HK-2 (cell line): ENCODE measurements around the gene CDH13.

Experiments used
- DNase-seq: peaks from one replicate; pipeline ENCODE4 v3.0.0-alpha.2; 2018; ENCODE audit not compliant: unreplicated experiment

The CDH13 gene

DNA sequence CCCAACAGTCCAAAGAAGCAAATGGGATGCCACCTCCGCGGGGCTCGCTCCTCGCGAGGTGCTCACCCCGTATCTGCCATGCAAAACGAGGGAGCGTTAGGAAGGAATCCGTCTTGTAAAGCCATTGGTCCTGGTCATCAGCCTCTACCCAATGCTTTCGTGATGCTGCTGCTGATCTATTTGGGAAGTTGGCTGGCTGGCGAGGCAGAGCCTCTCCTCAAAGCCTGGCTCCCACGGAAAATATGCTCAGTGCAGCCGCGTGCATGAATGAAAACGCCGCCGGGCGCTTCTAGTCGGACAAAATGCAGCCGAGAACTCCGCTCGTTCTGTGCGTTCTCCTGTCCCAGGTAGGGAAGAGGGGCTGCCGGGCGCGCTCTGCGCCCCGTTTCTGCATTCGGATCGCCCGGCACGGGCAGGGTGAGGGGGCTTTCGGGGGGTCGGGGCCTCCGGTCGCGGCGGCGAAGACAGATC, at the start of gene CDH13:
TSS of gene CDH13 (plus strand) at position 179 of the 471 bp plus-strand sequence.
- DNase-seq, result no peak

GRCh38 chr16:82580298-82580890, 46.4 kb upstream of the CDH13 start:
- peak; percentile 6 for DNase-seq

DNA sequence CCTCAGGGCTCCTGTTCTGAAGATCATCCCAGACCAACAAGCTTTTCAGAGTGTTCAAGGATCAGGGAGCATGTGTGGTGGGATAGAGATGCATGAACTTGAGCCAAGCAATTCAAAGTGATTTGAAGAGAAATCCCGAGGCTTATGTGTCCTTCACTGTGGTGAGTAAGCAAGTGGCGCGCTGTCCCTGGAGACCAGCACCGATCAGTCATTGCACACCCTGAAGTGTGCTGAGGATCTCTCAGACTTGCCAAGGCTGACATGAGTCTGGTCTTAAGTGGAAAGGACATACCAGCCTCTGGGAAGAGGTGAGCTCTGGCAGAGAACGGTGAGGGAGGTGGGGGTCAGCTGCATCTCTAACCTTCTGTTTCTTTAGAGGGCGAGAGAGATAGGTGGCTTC, 43.8 kb upstream of the CDH13 start:
- DNase-seq, result no peak

DNA sequence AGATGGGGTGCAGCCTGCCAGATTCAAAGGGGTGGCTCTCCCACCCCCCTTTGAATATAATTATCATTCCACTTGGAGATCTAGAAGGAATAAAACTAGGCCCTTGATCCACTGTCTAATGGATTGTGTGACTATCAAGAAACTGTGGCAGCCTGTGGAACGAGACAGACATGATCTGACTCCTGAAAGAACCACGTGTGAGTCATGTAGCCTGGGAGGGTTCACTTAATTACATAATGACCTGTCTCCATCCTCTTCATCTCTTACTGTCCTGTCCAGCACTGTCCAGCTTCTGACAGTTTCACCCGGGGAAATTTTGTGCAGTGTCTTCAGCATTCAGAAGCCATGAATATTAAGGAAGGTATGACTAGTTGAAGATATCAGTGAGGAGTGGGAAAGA, 43.3 kb upstream of the CDH13 start:
- DNase-seq, result no peak

DNA sequence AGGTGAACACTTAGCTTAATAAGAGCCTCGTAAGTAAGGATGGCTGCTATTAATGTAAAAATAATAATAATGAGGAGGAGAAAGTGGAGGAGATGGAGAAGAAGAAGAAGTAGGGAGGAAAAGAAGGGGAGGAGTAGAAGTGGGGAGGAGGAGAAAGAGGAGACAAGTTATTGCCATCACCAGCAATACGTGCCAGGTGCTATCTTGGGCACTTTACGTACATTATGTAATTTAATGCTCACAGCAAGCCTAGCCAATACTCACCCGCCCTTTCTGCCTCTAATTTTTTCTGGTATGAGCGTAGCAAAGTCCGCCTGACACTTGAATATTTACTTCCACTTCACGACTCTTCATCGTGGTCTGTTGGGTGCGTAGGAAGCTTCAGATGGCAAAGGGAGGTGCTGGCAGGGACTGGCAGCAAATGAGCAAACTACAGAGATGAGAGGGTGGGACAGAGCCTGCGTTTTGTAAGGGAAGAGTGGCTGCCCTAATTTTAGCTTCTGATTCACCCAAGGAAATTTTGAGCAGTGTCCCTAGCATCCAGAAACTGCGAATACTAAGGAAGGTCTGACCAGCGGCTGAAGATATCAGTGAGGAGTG, 42.1 kb upstream of the CDH13 start:
- no peak for DNase-seq

- peak; percentile 2 for DNase-seq
These were observed 41.1 kb upstream of the CDH13 start for GRCh38 chr16:82585675-82586074.

DNA sequence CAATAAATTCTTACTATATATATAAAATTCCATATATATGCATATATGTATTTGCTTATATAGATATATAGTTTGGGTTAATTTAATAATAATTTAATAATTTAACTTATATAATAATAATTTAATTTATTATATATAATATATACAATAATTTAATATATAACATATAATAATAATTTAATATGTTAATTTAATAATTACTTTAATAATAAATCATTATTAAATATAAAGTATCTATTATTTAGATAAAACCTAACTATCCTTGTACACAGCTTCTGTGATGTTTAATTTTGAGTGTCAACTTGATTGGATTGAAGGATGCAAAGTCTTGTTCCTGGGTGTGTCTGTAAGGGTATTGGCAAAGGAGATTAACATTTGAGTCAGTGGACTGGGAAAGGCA, 40.6 kb upstream of the CDH13 start:
- no peak for DNase-seq

- no peak for DNase-seq
These were observed 39.5 kb upstream of the CDH13 start for GRCh38 chr16:82587289-82587688.

- no peak for DNase-seq
These were observed 37.4 kb upstream of the CDH13 start for GRCh38 chr16:82589407-82589806.

DNA sequence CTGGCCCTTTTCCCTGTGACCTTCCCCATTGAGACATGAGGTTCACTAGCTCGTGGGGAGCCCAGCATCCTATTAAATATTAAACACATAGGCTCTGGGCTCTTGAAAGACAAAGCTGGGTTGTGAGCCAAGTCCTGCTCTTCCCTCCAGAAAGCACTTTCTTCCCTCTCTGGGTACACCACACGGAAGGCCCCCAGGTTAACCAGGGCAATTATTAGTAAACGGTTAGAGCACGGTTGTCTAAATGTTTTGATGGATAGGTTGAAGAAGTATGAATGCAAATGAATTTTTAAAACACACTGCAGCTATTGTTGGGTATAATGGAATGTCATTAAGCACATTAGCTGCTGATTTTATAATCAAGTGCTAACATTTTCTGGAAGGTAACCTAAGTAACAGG, 32.7 kb upstream of the CDH13 start:
- no peak for DNase-seq

DNA sequence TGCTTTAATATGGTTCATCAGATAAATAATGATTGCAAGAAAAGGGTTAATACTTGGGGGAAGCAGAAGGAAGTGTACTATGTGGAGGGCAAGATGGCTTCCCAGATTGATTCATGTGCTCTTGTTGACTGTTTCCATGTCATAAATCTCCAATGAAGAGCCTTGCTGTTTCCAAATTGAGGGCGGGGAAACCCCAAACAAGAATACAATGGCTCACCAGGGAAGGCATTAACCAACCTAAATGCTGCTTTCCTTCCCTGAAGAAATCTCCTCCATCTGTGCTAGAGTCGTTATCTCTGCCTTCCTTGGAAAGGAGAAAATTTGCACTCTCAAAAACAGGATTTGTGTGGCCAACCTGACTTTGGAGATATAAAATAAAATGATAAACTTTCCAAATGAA, 28.0 kb upstream of the CDH13 start:
- no peak for DNase-seq

GRCh38 chr16:82601989-82602640, 24.7 kb upstream of the CDH13 start:
- DNase-seq, result no peak

DNA sequence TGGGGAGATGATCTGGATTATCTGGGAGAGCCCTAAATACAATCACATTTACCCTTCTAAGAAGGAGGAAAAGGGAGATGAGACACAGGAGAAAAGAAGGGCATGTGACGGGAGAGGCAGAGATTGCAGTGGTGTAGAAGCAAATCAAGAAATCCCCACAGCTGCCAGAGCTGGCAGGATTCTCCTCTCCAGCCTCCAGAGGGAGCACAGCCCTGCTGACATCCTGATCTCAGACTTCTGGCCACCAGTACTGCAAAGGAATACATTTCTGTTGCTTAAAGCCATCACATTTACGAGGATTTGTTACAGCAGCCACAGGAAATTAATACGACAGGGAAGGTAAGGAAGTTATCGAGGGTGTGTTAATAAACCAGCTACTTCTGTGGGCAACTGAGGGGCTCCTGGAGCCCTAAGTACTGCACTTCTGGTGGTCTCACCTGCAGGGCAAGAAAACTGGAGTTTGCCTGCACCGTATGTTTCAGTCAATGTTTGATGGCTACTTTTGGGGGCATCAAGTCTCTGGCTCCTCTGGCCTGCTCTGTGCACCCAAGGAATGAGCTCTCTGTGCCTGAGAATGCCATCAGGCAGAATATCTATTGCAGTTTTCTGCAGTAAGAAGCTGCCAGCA, 22.9 kb upstream of the CDH13 start:
- no peak for DNase-seq

GRCh38 chr16:82605076-82605475, 21.7 kb upstream of the CDH13 start:
- no peak for DNase-seq

GRCh38 chr16:82605863-82606620, 20.7 kb upstream of the CDH13 start:
- DNase-seq, result no peak

DNA sequence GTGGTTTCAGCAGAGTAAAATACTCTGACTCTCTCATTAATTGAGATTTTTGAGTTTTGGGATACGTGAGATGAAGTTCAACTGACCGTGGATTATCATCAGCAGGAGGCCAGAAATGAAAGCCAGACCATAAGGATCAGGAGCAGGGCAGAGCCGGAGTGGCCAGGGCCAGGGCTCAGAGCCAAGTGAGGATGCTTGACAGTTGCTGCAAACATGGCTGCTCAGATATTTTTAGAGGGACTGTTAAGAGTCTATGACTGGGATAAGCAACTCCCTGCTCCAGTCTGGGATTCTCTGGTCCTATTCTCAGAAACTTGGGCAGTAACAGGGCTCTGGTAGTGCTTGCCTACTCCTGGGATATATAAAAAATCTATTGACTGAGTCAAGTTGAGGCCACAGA, 17.6 kb upstream of the CDH13 start:
- no peak for DNase-seq

- DNase-seq, result no peak
These were observed 14.5 kb upstream of the CDH13 start for GRCh38 chr16:82612263-82612662.

DNA sequence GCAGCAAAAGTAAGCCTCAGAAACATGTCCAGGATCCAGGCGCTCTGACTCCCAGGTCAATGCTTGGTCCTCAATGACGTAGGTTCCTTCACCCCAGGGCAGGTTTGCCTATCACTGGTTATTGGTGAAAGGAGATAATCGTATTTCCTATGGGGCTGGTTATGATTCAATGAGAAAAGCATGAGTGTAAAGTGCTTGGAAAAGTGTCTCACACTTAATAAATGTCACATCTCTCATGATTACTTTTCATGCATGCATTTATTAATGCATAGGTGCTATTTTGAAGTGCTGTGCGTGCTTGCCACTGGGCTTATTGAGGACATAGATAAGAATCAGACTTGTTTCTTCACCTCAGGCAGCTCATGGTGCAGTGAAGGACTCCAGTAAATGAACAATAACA, 10.4 kb upstream of the CDH13 start:
- no peak for DNase-seq

DNA sequence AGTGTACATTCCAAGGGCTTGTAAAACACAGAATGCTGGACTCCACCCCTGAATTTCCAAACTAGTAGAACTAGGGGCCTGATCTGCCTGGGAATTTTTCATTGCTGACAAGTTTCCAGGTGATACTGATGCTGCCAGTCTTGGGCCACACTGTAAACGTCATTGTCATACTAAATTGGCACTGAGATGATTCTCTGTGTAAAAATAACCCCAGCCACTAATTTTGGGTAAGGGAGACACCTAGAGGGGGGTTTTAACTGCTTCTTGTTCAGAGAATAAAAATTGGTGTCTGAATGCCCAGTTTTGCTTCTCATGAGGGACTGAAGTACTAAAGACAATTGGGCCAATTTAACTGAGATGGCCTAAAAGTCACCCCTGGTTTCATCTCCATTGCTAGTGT, 5.0 kb upstream of the CDH13 start:
- DNase-seq, result no peak

DNA sequence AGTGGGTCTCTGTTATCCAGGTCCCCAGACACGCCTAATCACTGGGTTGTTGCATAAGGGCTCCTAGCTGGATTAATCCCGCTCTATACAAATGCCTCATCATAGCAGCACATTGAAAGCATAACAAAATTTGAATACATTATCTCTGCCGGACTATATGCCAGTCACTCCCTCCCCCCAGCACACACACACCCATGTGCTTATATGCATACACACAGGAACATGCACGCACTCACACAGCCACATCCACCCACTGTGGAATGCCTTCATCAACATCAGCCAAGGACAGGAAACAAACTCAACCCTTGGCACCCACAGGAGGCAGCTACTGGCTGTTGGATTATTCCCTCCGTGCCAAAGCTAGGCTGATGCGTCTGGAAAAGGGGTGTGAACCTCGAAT, 3.5 kb upstream of the CDH13 start:
- DNase-seq, result no peak

DNA sequence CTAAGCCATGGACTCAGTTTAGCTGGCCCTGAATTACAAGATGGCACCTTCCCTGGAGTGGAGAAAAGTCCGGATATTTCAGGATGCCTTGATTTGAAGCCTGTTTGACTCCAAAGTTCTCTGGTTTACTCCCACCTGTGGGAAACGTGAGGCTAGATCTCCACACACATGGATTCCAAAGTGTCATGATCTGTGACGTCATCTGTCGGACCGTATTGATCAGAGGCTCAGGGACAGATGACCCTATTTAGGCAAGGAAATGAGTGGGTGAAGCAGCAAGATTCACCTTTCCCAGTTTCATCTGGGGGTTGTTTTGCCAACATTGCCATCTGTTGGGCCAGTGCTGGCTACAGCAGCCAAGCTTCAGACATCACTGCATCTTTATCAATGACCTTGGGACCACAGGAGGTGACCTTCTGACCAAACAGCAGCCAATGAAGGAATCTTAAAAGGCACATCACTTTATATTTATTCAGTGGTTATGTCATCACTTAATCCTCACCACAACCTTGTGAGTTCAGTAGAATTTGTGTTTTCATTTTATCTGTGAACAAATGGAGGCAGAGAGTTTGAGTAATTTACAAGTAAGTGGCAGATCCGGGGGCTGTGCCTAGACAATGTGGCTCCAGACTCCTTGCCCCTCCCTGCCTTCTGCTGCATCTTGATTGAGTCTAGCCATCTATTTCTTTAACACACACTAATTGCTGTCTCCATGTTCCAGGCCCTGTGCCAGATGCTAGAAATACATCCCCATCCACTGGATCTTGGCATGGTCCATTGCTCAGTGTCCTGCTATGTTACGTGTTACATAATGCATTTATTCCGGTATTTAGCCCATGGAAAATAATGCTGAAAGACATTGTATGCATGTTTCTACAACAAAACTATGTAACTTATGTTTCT, 1.5 kb upstream of the CDH13 start:
- DNase-seq, result no peak
